C4-2B (cell line): Measurements from ENCODE around the gene SRCAP.

Experiments used
- ZFX ChIP-seq: fragments of 450-650 bp; IDR thresholded peaks from 2 replicates; pipeline ENCODE4 v1.6.1; 2017
- TF ChIP-seq, protein P1 (sequence below): fragments of 450-650 bp; conservative IDR thresholded peaks from 2 replicates; pipeline ENCODE4 v1.5.1; 2017; ENCODE audit warnings: mild to moderate bottlenecking

DNA sequence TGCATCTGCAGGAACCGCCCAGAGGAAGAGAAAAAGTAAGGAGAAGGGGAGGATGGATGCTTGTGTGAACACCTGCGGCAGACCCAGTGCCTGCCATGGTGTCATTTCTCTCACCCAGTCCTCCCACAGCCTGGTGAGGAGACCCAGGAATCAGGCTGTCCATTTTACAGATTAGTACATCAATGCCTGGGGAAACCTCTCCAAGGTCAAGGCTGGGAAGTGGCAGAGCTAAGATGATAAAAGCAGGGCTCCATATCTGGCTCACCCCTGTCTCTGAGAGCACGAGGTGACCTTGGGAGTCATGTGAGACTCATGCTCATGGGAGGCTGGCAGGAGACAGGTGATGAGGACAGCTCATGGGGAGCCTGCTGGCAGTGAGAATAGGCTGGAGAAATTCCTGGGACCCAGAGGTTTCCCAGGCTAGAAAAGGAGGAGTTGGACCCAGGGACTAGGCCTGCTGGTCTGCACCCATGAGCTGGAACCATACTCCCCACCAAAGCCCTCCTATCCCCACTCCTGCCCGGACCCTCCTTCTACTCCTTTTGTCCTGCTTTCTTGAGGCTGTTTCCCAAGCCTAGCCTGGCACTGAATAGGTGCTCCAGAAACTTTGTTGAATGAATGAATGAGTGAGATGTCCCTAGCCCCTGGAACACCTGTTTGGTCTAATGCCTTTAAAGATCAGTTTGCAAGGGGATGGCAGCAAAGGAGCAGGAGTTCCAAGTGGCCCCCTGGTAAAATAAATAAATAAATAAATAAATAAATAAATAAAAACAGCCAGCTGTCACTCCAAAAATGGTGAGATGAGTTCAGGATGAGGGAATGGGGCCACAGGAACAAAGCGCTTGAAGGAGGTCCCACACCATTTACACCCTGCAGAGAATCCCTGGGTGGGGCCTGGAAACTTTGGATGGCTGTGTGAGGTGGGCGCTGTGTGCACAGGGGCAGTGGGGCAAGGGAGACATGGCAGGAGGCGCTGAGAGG, 86.4 kb downstream of the SRCAP start:
- TF ChIP-seq, protein P1, sequence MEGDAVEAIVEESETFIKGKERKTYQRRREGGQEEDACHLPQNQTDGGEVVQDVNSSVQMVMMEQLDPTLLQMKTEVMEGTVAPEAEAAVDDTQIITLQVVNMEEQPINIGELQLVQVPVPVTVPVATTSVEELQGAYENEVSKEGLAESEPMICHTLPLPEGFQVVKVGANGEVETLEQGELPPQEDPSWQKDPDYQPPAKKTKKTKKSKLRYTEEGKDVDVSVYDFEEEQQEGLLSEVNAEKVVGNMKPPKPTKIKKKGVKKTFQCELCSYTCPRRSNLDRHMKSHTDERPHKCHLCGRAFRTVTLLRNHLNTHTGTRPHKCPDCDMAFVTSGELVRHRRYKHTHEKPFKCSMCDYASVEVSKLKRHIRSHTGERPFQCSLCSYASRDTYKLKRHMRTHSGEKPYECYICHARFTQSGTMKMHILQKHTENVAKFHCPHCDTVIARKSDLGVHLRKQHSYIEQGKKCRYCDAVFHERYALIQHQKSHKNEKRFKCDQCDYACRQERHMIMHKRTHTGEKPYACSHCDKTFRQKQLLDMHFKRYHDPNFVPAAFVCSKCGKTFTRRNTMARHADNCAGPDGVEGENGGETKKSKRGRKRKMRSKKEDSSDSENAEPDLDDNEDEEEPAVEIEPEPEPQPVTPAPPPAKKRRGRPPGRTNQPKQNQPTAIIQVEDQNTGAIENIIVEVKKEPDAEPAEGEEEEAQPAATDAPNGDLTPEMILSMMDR = no peak
- no peak for TF ChIP-seq ZFX
